ENCODE measurements around the gene ARL10.

ARL10 gene

GRCh38 chr5:176362233-176362490 is 3.1 kb upstream of the ARL10 start:
- no peak for DNase-seq

DNA sequence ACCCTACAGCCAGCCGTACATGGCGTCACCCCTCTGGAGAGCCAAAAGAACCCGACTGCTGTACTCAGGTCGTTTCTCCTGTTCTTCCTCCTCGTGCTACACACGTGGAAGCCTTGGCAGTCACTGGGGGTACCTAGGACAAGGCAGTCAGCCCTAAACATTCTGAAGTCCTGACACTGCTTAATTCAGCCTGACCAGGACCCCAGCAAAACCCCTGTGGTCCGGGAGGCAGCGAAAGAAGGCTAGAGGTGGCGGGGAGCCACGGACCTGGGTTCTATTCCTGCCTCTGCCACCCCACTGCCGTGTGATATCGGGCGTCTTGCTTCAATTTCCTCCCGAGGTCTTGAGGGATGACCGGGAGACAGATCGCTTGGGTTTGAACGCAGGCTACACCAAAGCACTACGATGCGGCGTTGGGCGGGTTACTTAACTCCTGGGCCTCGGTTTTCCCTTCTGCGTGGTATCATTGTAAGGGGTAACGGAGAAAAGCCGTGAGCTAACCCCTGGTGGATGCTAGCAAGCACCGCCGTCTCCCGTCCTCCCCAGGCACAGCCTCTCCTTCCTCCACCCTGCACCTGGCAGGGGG is 429 bp upstream of the ARL10 start:
- DNase-seq = peak; percentile 70

- peak; percentile 68 for DNase-seq
These were observed 1.1 kb downstream of the ARL10 start for GRCh38 chr5:176366232-176366894.

DNA sequence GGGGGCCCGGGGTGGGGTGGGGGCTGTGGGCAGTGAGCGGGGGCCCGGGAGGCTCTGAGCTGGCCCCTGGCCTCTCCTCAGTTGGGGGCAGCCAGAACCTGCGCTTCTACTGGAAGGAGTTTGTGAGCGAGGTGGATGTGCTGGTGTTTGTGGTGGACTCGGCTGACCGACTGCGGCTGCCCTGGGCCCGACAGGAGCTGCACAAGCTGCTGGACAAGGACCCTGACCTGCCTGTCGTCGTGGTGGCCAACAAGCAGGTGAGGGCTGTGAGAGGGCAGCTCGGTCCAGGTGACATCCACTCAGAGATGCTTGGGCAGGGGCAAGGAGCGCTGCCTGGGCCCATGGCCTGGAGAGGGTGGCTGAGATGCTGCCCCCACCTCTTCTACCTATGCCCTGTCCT is 3.4 kb downstream of the ARL10 start:
- no peak for DNase-seq

DNA sequence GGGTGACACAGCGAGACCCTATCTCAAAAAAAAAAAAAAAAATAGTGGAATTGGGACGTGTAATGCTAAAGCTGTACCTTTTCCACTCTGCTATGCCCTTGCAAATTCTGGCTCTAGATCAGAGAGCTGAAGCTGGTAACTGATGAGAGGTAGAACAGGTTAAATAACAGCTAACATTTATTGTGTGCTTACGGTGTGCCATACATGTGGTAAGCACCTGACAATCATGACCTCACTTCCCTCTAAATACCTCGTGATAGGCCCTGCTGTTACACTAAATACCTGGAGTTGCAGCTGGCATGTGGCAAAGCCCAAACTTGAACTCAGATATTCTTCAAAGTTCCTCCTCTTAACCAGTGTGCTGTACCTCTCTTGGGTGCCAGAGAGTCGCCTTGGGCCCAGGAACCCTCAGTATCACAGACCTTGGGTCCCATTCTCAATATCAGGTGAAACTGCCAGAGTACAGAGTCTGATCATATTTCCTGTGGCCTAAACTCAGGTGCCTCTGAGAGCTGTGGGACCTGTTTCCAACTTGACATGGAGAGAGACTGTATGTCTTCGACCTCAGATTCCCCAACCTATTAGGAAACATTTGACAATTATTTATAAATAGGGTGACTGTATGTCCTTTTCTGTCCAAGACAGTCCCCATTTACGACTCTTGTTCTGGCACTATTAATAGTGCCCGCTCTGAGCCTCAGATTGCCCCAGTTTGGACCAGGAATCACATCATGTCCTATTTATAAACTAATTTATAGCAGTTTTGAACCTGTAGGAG is 4.8 kb downstream of the ARL10 start:
- no peak for DNase-seq

- DNase-seq = peak; percentile 48
These were observed 6.6 kb downstream of the ARL10 start for GRCh38 chr5:176371621-176372539.

DNA sequence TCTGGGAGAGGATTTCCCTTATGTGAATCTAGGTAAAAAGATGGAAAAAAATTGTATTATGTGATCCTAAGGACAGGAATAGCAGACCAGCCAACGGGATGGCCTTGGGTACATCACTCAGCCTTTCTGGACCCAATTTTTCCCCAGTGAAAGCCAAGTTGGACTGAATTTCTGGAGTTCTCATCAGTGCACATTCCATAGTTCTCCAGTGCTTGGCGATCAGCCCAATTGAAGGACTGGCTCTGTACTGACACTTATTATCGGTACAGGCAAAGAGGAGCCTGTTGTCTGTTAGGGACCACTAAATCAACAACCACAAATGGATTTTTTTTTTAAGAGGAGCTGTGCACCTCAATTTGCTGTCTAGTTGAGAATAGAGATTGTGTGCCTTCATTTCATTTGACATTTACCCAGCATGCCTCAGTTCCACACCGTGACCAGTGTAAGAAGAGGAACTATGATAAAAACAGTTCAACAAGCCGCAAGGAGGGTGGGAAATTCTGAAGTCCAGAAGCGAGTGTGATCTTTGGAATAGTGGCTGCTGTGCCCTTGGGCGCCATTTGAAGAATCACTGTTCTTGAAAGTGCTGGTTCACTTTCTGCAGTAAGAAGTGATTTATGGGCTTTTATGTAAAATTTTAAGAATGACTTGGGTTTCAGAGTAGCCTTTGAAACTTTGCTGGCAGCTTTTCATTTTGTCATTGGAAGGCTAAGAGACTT is 8.0 kb downstream of the ARL10 start:
- no peak for DNase-seq

DNA sequence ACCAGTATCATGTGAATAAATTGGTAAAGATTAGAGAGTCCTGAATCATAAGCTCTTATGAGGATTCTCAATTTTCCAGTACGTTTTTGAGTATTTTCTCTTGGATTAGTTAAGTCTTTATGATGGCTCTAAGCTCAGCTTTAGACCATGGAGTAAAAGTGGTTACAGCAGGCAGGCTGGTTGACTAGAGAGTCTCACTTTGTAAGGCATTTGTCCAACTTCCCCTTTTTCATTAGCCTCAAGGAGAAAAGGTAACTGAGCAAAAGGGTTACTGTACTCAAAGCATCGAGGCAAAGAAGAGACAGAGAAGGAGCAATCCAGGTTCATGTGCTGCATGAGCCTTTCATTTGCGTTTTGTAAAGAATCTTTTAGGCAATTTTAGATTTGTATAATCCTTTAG is 14.6 kb downstream of the ARL10 start:
- no peak for DNase-seq

GRCh38 chr5:176381423-176381822 is 16.1 kb downstream of the ARL10 start:
- DNase-seq = no peak

GRCh38 chr5:176381979-176382378 is 16.7 kb downstream of the ARL10 start:
- no peak for DNase-seq

GRCh38 chr5:176382721-176383120 is 17.4 kb downstream of the ARL10 start:
- no peak for DNase-seq

- no peak for DNase-seq
These were observed 18.1 kb downstream of the ARL10 start for GRCh38 chr5:176383248-176383905.

DNA sequence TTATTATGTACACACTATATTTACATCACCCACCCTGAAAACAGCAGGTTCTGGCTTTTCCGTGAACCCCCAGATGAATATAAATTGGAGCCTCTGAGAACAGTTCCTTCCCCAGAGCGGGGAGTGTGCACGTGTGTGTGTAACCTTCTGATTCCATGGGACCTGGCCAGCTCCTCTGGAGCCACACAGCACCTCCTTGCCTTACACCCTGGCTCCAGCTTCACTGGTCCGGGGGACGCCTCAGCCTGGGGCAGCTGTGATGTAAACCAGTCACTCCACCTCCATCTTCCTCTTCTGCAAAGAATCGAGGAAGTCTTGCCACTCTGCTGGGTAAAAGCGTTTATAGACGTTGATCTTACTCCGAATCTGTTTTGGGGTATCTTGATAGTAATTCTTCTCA is 18.7 kb downstream of the ARL10 start:
- DNase-seq = no peak

DNA sequence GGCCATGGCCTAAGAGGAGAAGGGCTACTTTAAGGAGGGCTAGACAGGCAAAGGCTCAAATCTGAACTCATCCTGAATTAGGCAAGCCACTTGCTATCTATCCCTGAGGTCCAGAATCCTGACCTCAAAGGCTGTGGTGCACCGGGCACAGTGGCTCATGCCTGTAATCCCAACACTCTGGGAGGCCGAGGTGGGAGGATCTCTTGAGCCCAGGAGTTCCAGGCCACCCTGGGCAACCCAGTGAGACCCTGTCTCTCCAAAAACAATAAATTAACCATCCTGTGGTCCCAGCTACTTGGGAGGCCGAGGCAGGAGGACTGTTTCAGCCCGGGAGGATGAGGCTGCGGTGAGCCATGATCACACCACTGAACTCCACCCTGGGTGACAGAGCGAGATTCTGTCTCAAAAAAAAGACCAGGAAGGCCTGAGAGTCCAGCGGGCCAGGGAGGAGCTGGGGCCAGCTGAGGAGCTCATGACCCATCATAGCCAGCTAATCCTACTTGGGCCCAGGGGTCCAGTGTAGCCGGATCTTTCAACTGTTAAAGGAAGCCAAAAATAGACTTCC is 19.2 kb downstream of the ARL10 start:
- DNase-seq = no peak

- DNase-seq = no peak
These were observed 19.7 kb downstream of the ARL10 start for GRCh38 chr5:176384991-176385390.

GRCh38 chr5:176386491-176386890 is 21.2 kb downstream of the ARL10 start:
- DNase-seq = no peak

- DNase-seq = no peak
These were observed 22.2 kb downstream of the ARL10 start for GRCh38 chr5:176387384-176387925.

DNA sequence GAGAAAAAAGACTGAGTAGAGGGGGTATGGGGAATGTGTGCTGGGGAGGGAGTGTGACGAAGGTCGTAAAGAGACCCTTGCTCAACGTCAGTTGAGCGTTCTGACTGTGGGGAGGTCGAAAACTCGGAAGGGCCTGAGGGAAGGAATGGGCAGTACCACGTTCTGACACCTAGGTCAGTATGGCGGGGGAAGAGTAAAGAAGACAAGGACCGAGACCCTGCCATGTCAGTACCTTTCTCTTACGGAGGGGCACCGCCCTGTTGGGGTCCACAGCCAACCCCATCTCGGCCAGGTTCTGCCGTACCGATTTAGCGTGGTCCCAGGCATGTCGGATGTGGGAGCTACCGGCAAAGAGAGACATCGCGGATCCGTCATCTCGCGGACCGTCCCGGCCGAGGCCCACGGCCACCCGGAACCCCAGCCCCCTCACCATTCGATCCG is 22.7 kb downstream of the ARL10 start:
- peak; percentile 59 for DNase-seq

GRCh38 chr5:176388444-176389134 is 23.3 kb downstream of the ARL10 start, which contains the start of the genes HIGD2A and NOP16:
Gene HIGD2A, plus strand, starts transcription at chr5:176388751. Its CDS starts 69 bp downstream, at chr5:176388820.
Gene NOP16, minus strand, starts transcription at chr5:176388598. Its CDS starts 59 bp downstream, at chr5:176388539.
- DNase-seq = peak; percentile 100

All from DMS53 (cell line).